B cell (primary cell): ENCODE results near the gene NBPF20.
"Not testable (repeated sequence)": the region's sequence is repeated elsewhere in the genome, so short reads cannot be mapped to it uniquely, and the experiment has no call there.

Source experiments
- EZH2 ChIP-seq: IDR thresholded peaks from 2 replicates; pipeline ENCODE4 v1.6.1; 2012; ENCODE audit warnings: borderline replicate concordance, low read depth, mild to moderate bottlenecking, moderate library complexity, low read length; ENCODE audit not compliant: insufficient read depth, poor library complexity, severe bottlenecking
- TF ChIP-seq, protein P1 (sequence below): fragments of 200-600 bp; IDR thresholded peaks from one replicate; pipeline ENCODE4 v1.8.0; 2022; ENCODE audit warnings: antibody characterized with exemption, mild to moderate bottlenecking

- TF ChIP-seq, protein P1, sequence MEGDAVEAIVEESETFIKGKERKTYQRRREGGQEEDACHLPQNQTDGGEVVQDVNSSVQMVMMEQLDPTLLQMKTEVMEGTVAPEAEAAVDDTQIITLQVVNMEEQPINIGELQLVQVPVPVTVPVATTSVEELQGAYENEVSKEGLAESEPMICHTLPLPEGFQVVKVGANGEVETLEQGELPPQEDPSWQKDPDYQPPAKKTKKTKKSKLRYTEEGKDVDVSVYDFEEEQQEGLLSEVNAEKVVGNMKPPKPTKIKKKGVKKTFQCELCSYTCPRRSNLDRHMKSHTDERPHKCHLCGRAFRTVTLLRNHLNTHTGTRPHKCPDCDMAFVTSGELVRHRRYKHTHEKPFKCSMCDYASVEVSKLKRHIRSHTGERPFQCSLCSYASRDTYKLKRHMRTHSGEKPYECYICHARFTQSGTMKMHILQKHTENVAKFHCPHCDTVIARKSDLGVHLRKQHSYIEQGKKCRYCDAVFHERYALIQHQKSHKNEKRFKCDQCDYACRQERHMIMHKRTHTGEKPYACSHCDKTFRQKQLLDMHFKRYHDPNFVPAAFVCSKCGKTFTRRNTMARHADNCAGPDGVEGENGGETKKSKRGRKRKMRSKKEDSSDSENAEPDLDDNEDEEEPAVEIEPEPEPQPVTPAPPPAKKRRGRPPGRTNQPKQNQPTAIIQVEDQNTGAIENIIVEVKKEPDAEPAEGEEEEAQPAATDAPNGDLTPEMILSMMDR: not testable (repeated sequence)
- TF ChIP-seq EZH2: not testable (repeated sequence)
These were observed 29.4 kb upstream of the NBPF20 start for GRCh38 chr1:145454824-145455177.
